ENCODE measurements around the gene BTBD9. TPM values are rescaled to one million over a fixed set of nuclear protein-coding genes. Genes with fewer than 3 reads are reported as not detected.

The BTBD9 gene
- total RNA-seq, 1 experiment from 2014 or later = 4.3 TPM

GRCh38 chr6:38213251-38213658 lies 426.5 kb downstream of the BTBD9 start:
- Histone ChIP-seq H3K9ac (ENCODE audit: low read length) (no peak overlapping the region), H3K79me2 (ENCODE audit: low read length) (no peaks in the 10 kb centered on the region), H3K36me3 (ENCODE audit: low read depth, low read length) (no peaks in the 10 kb centered on the region), H3K27ac (ENCODE audit: low read length) (no peak overlapping the region), H4K20me1 (ENCODE audit: low read length) (no peaks in the 10 kb centered on the region), H3K27me3 (ENCODE audit: low read length) (no peaks in the 10 kb centered on the region), H3K4me3 (ENCODE audit: low read length) (no peak overlapping the region), H3F3A (ENCODE audit: low read length, unreplicated experiment) (no peaks in the 10 kb centered on the region), H3K4me1 (ENCODE audit: insufficient read depth, low read length) (peaks cover 23% of the 10 kb centered on the region), H3K4me2 (ENCODE audit: low read length) (no peak overlapping the region), H3K9me3 (ENCODE audit: low read length) (no peaks in the 10 kb centered on the region), H3K9me2 (replicated peaks; ENCODE audit: low read length) (no peaks in the 10 kb centered on the region), H2AFZ (ENCODE audit: low read length) (no peak overlapping the region)
- ChIA-PET POLR2A (ENCODE audit: unreplicated experiment) (no interaction called here), CTCF (no interaction called here)
- TF ChIP-seq EZH2phosphoT487 (IDR thresholded peaks at IDR 0.05; ENCODE audit: borderline replicate concordance, low read length) = no peak
- no peak for TF ChIP-seq EZH2 (IDR thresholded peaks at IDR 0.05; ENCODE audit: low read length, unreplicated experiment)
- no peak for TF ChIP-seq CTCF (conservative IDR thresholded peaks at IDR 0.05; ENCODE audit: low read depth, low read length)
- intact Hi-C loops (cut with micrococcal nuclease) = loop anchor here (2.0 kb wide), 1 partner anchor 60 kb away; no protein-coding TSS in a partner anchor
- ATAC-seq (peak; percentile 65), DNase-seq (peak; percentile 46)
- BruUV-seq (replicated peaks) = no TSS peak

GRCh38 chr6:38212579-38212978 lies 427.1 kb downstream of the BTBD9 start:
- ChIA-PET POLR2A (ENCODE audit: unreplicated experiment) (no interaction called here), CTCF (no interaction called here)
- Histone ChIP-seq H3K4me2 (ENCODE audit: low read length) (no peak overlapping the region), H3K36me3 (ENCODE audit: low read depth, low read length) (no peaks in the 10 kb centered on the region), H3K79me2 (ENCODE audit: low read length) (no peaks in the 10 kb centered on the region), H3K27ac (ENCODE audit: low read length) (no peak overlapping the region), H3K9me2 (replicated peaks; ENCODE audit: low read length) (no peaks in the 10 kb centered on the region), H2AFZ (ENCODE audit: low read length) (no peak overlapping the region), H4K20me1 (ENCODE audit: low read length) (no peaks in the 10 kb centered on the region), H3K27me3 (ENCODE audit: low read length) (no peaks in the 10 kb centered on the region), H3K9ac (ENCODE audit: low read length) (no peak overlapping the region), H3K4me1 (ENCODE audit: insufficient read depth, low read length) (peaks cover 23% of the 10 kb centered on the region), H3K9me3 (ENCODE audit: low read length) (no peaks in the 10 kb centered on the region), H3K4me3 (ENCODE audit: low read length) (no peak overlapping the region), H3F3A (ENCODE audit: low read length, unreplicated experiment) (no peaks in the 10 kb centered on the region)
- intact Hi-C loops (cut with micrococcal nuclease) = loop anchor here (2.0 kb wide), 1 partner anchor 60 kb away; no protein-coding TSS in a partner anchor
- no TSS peak for BruUV-seq (replicated peaks)
- DNase-seq = no peak
- TF ChIP-seq EZH2phosphoT487 (IDR thresholded peaks at IDR 0.05; ENCODE audit: borderline replicate concordance, low read length) (no peak), EZH2 (IDR thresholded peaks at IDR 0.05; ENCODE audit: low read length, unreplicated experiment) (no peak)
- ATAC-seq = no peak

- Histone ChIP-seq H3K27ac (ENCODE audit: low read length) (no peak overlapping the region), H3K9ac (ENCODE audit: low read length) (no peak overlapping the region)
- DNase-seq = no peak
These were observed 427.6 kb downstream of the BTBD9 start for GRCh38 chr6:38212116-38212515.

More at GRCh38 chr6:38212116-38212515, 427.6 kb downstream of the BTBD9 start:
- H3K27me3 ChIP-seq (ENCODE audit: low read length) = no peaks in the 10 kb centered on the region
- ChIA-PET CTCF (no interaction called here), POLR2A (ENCODE audit: unreplicated experiment) (no interaction called here)
- H3K4me2 ChIP-seq (ENCODE audit: low read length) = no peak overlapping the region
- H2AFZ ChIP-seq (ENCODE audit: low read length) = no peak overlapping the region
- TF ChIP-seq EZH2phosphoT487 (IDR thresholded peaks at IDR 0.05; ENCODE audit: borderline replicate concordance, low read length) (no peak), EZH2 (IDR thresholded peaks at IDR 0.05; ENCODE audit: low read length, unreplicated experiment) (no peak), CTCF (conservative IDR thresholded peaks at IDR 0.05; ENCODE audit: low read depth, low read length) (no peak)
- no peaks in the 10 kb centered on the region for H4K20me1 ChIP-seq (ENCODE audit: low read length)
- no peaks in the 10 kb centered on the region for H3K36me3 ChIP-seq (ENCODE audit: low read depth, low read length)
- no peak overlapping the region for H3K4me3 ChIP-seq (ENCODE audit: low read length)
- BruUV-seq (replicated peaks) = no TSS peak
- no peaks in the 10 kb centered on the region for H3K9me3 ChIP-seq (ENCODE audit: low read length)
- peaks cover 23% of the 10 kb centered on the region for H3K4me1 ChIP-seq (ENCODE audit: insufficient read depth, low read length)
- no peaks in the 10 kb centered on the region for H3K79me2 ChIP-seq (ENCODE audit: low read length)
- H3K9me2 ChIP-seq (replicated peaks; ENCODE audit: low read length) = no peaks in the 10 kb centered on the region
- intact Hi-C loops (cut with micrococcal nuclease) = loop anchor here (2.0 kb wide), 1 partner anchor 61 kb away; no protein-coding TSS in a partner anchor
- ATAC-seq = no peak
- no peaks in the 10 kb centered on the region for H3F3A ChIP-seq (ENCODE audit: low read length, unreplicated experiment)

Measured in PC-3 (cell line).